ENCODE results near the gene MMEL1.

MMEL1 gene

GRCh38 chr1:2637442-2638145 is 4.8 kb upstream of the MMEL1 start:
- Histone ChIP-seq H3K4ac (ENCODE audit: low read length) (no peak overlapping the region), H2BK5ac (ENCODE audit: low read length) (peak overlapping the region; percentile 2), H2AFZ (ENCODE audit: low read length) (no peak overlapping the region), H3K36me3 (replicated peaks in 1 of 2; ENCODE audit: control insufficient read depth in 2 of 2, insufficient read depth in 2 of 2, low read length in 2 of 2) (no peaks in the 10 kb centered on the region), H3K27me3 (ENCODE audit: control insufficient read depth in 3 of 3, insufficient read depth in 3 of 3, low read depth in 1 of 3, low read length in 3 of 3) (peaks cover 0 to 6% (median 2%) of the 10 kb centered on the region in 3 experiments), H3K4me3 (ENCODE audit: low read length in 2 of 2) (no peak overlapping the region), H2BK12ac (ENCODE audit: low read length) (peak overlapping the region; percentile 30), H3K9ac (ENCODE audit: low read depth, low read length, poor library complexity) (no peak overlapping the region), H3K79me1 (ENCODE audit: low read depth, low read length) (peaks cover 10% of the 10 kb centered on the region), H3K23ac (ENCODE audit: low read depth, low read length, poor library complexity) (peak overlapping the region; percentile 97), H3K27ac (replicated peaks; ENCODE audit: low read length) (no peak overlapping the region), H3K4me1 (ENCODE audit: control insufficient read depth in 2 of 2, insufficient read depth in 1 of 2, low read depth in 1 of 2, low read length in 2 of 2) (peaks cover 0 to 7% of the 10 kb centered on the region in 2 donors), H3K9me3 (replicated peaks in 1 of 2; ENCODE audit: control insufficient read depth in 2 of 2, insufficient read depth in 1 of 2, low read depth in 1 of 2, low read length in 2 of 2) (peaks cover 5 to 10% of the 10 kb centered on the region in 2 donors), H3K14ac (ENCODE audit: low read length) (no peak overlapping the region), H3K4me2 (ENCODE audit: insufficient read depth, low read length, poor library complexity, severe bottlenecking) (no peak overlapping the region), H2BK15ac (ENCODE audit: low read length) (no peak overlapping the region), H2BK120ac (ENCODE audit: low read depth, low read length) (no peak overlapping the region), H4K8ac (ENCODE audit: low read depth, low read length) (no peak overlapping the region), H2AK5ac (ENCODE audit: low read depth, low read length) (peak overlapping the region; percentile 30), H4K91ac (ENCODE audit: low read depth, low read length, poor library complexity) (no peak overlapping the region), H3K18ac (ENCODE audit: low read length) (peak overlapping the region; percentile 64)
- no CpG with 5 or more reads among the region's 10 CpGs for WGBS, 2 donors (ENCODE audit: extremely low coverage in 2 of 2, insufficient read length in 2 of 2, insufficient replicate concordance in 1 of 2)
- no peak for DNase-seq (ENCODE audit: low spot score)

GRCh38 chr1:2636733-2637132 is 3.9 kb upstream of the MMEL1 start:
- Histone ChIP-seq H3K4me3 (ENCODE audit: low read length in 2 of 2) (no peak overlapping the region), H3K4me1 (ENCODE audit: control insufficient read depth in 2 of 2, insufficient read depth in 1 of 2, low read depth in 1 of 2, low read length in 2 of 2) (peaks cover 0 to 1% of the 10 kb centered on the region in 2 donors), H3K23ac (ENCODE audit: low read depth, low read length, poor library complexity) (peak overlapping the region; percentile 75), H2BK120ac (ENCODE audit: low read depth, low read length) (no peak overlapping the region), H3K4ac (ENCODE audit: low read length) (no peak overlapping the region), H2BK12ac (ENCODE audit: low read length) (no peak overlapping the region), H3K27ac (replicated peaks; ENCODE audit: low read length) (no peak overlapping the region), H2BK5ac (ENCODE audit: low read length) (no peak overlapping the region), H3K18ac (ENCODE audit: low read length) (peak overlapping the region; percentile 46), H3K4me2 (ENCODE audit: insufficient read depth, low read length, poor library complexity, severe bottlenecking) (no peak overlapping the region), H2BK15ac (ENCODE audit: low read length) (no peak overlapping the region), H3K36me3 (replicated peaks in 1 of 2; ENCODE audit: control insufficient read depth in 2 of 2, insufficient read depth in 2 of 2, low read length in 2 of 2) (no peaks in the 10 kb centered on the region), H3K27me3 (ENCODE audit: control insufficient read depth in 3 of 3, insufficient read depth in 3 of 3, low read depth in 1 of 3, low read length in 3 of 3) (peaks cover 0 to 8% (median 2%) of the 10 kb centered on the region in 3 experiments), H3K79me1 (ENCODE audit: low read depth, low read length) (peaks cover 3% of the 10 kb centered on the region), H2AFZ (ENCODE audit: low read length) (no peak overlapping the region), H4K91ac (ENCODE audit: low read depth, low read length, poor library complexity) (no peak overlapping the region), H3K9ac (ENCODE audit: low read depth, low read length, poor library complexity) (no peak overlapping the region), H2AK5ac (ENCODE audit: low read depth, low read length) (peak overlapping the region; percentile 28), H3K14ac (ENCODE audit: low read length) (no peak overlapping the region), H4K8ac (ENCODE audit: low read depth, low read length) (no peak overlapping the region), H3K9me3 (replicated peaks in 1 of 2; ENCODE audit: control insufficient read depth in 2 of 2, insufficient read depth in 1 of 2, low read depth in 1 of 2, low read length in 2 of 2) (peaks cover 5 to 10% of the 10 kb centered on the region in 2 donors)
- no peak for DNase-seq (ENCODE audit: low spot score)
- WGBS, 2 donors (ENCODE audit: extremely low coverage in 2 of 2, insufficient read length in 2 of 2, insufficient replicate concordance in 1 of 2), result no CpG with 5 or more reads among the region's 7 CpGs

GRCh38 chr1:2635361-2636010 is 2.7 kb upstream of the MMEL1 start:
- H3K23ac ChIP-seq (ENCODE audit: low read depth, low read length, poor library complexity), result peak overlapping the region; percentile 86
- peaks cover 0 to 19% (median 5%) of the 10 kb centered on the region in 3 experiments for H3K27me3 ChIP-seq (ENCODE audit: control insufficient read depth in 3 of 3, insufficient read depth in 3 of 3, low read depth in 1 of 3, low read length in 3 of 3)
- peak overlapping the region; percentile 84 for H3K18ac ChIP-seq (ENCODE audit: low read length)
- no peaks in the 10 kb centered on the region for H3K36me3 ChIP-seq (replicated peaks in 1 of 2; ENCODE audit: control insufficient read depth in 2 of 2, insufficient read depth in 2 of 2, low read length in 2 of 2)
- no peak overlapping the region for H3K4me2 ChIP-seq (ENCODE audit: insufficient read depth, low read length, poor library complexity, severe bottlenecking)
- H3K9ac ChIP-seq (ENCODE audit: low read depth, low read length, poor library complexity), result peak overlapping the region; percentile 74
- H2BK12ac ChIP-seq (ENCODE audit: low read length), result peak overlapping the region; percentile 63
- H3K9me3 ChIP-seq (replicated peaks in 1 of 2; ENCODE audit: control insufficient read depth in 2 of 2, insufficient read depth in 1 of 2, low read depth in 1 of 2, low read length in 2 of 2), result peaks cover 6 to 15% of the 10 kb centered on the region in 2 donors
- DNase-seq (ENCODE audit: low spot score), result no peak
- H3K79me1 ChIP-seq (ENCODE audit: low read depth, low read length), result no peaks in the 10 kb centered on the region
- peaks cover 0 to 3% of the 10 kb centered on the region in 2 donors for H3K4me1 ChIP-seq (ENCODE audit: control insufficient read depth in 2 of 2, insufficient read depth in 1 of 2, low read depth in 1 of 2, low read length in 2 of 2)
- no peak overlapping the region for H3K27ac ChIP-seq (replicated peaks; ENCODE audit: low read length)
- H2BK120ac ChIP-seq (ENCODE audit: low read depth, low read length), result no peak overlapping the region
- no peak overlapping the region for H2BK5ac ChIP-seq (ENCODE audit: low read length)
- no peak overlapping the region for H3K4ac ChIP-seq (ENCODE audit: low read length)
- no peak overlapping the region for H2AFZ ChIP-seq (ENCODE audit: low read length)
- no peak overlapping the region for H2BK15ac ChIP-seq (ENCODE audit: low read length)
- peak overlapping the region; percentile 63 for H3K14ac ChIP-seq (ENCODE audit: low read length)
- H2AK5ac ChIP-seq (ENCODE audit: low read depth, low read length), result peak overlapping the region; percentile 78
- no CpG with 5 or more reads among the region's 10 CpGs for WGBS, 2 donors (ENCODE audit: extremely low coverage in 2 of 2, insufficient read length in 2 of 2, insufficient replicate concordance in 1 of 2)
- no peak overlapping the region for H4K91ac ChIP-seq (ENCODE audit: low read depth, low read length, poor library complexity)
- H3K4me3 ChIP-seq (ENCODE audit: low read length in 2 of 2), result peak overlapping the region in 1 of 2 donors; percentile 46
- H4K8ac ChIP-seq (ENCODE audit: low read depth, low read length), result no peak overlapping the region

- no peak overlapping the region for H3K23ac ChIP-seq (ENCODE audit: low read depth, low read length, poor library complexity)
- H3K27ac ChIP-seq (replicated peaks; ENCODE audit: low read length), result no peak overlapping the region
- H2BK5ac ChIP-seq (ENCODE audit: low read length), result peak overlapping the region; percentile 68
- peaks cover 10 to 34% (median 19%) of the 10 kb centered on the region in 3 experiments for H3K27me3 ChIP-seq (ENCODE audit: control insufficient read depth in 3 of 3, insufficient read depth in 3 of 3, low read depth in 1 of 3, low read length in 3 of 3)
- no peak overlapping the region for H3K9ac ChIP-seq (ENCODE audit: low read depth, low read length, poor library complexity)
- no peaks in the 10 kb centered on the region for H3K36me3 ChIP-seq (replicated peaks in 1 of 2; ENCODE audit: control insufficient read depth in 2 of 2, insufficient read depth in 2 of 2, low read length in 2 of 2)
- H3K9me3 ChIP-seq (replicated peaks in 1 of 2; ENCODE audit: control insufficient read depth in 2 of 2, insufficient read depth in 1 of 2, low read depth in 1 of 2, low read length in 2 of 2), result peaks cover 7 to 19% of the 10 kb centered on the region in 2 donors
- H3K14ac ChIP-seq (ENCODE audit: low read length), result peak overlapping the region; percentile 50
- H3K18ac ChIP-seq (ENCODE audit: low read length), result peak overlapping the region; percentile 73
- peaks cover 0 to 3% of the 10 kb centered on the region in 2 donors for H3K4me1 ChIP-seq (ENCODE audit: control insufficient read depth in 2 of 2, insufficient read depth in 1 of 2, low read depth in 1 of 2, low read length in 2 of 2)
- peak overlapping the region; percentile 84 for H2BK15ac ChIP-seq (ENCODE audit: low read length)
- no peak for DNase-seq (ENCODE audit: low spot score)
- no peak overlapping the region for H2BK120ac ChIP-seq (ENCODE audit: low read depth, low read length)
- H2BK12ac ChIP-seq (ENCODE audit: low read length), result peak overlapping the region; percentile 31
- no CpG with 5 or more reads among the region's 8 CpGs for WGBS, 2 donors (ENCODE audit: extremely low coverage in 2 of 2, insufficient read length in 2 of 2, insufficient replicate concordance in 1 of 2)
- no peak overlapping the region for H3K4me3 ChIP-seq (ENCODE audit: low read length in 2 of 2)
- H2AK5ac ChIP-seq (ENCODE audit: low read depth, low read length), result peak overlapping the region; percentile 87
- no peak overlapping the region for H3K4me2 ChIP-seq (ENCODE audit: insufficient read depth, low read length, poor library complexity, severe bottlenecking)
- no peak overlapping the region for H3K4ac ChIP-seq (ENCODE audit: low read length)
- no peak overlapping the region for H4K91ac ChIP-seq (ENCODE audit: low read depth, low read length, poor library complexity)
- H4K8ac ChIP-seq (ENCODE audit: low read depth, low read length), result no peak overlapping the region
- no peak overlapping the region for H2AFZ ChIP-seq (ENCODE audit: low read length)
- no peaks in the 10 kb centered on the region for H3K79me1 ChIP-seq (ENCODE audit: low read depth, low read length)
Measured at GRCh38 chr1:2633936-2634491, 1.2 kb upstream of the MMEL1 start.

Data from neuronal stem cell (in vitro differentiated cells).